ENCODE data around the gene PXDN.

Gene PXDN

GRCh38 chr2:1634681-1635341 lies 109.5 kb downstream of the PXDN start:
- CTCF ChIA-PET: no interaction called here

GRCh38 chr2:1633936-1634587 lies 110.3 kb downstream of the PXDN start:
- ChIA-PET POLR2A (no interaction called here), CTCF (no interaction called here)
- DNase-seq: no peak
- H3K36me3 ChIP-seq (ENCODE audit: control insufficient read depth in 4 of 4, insufficient read depth in 4 of 4, low read length in 3 of 4): peaks cover 4 to 21% (median 6%) of the 10 kb centered on the region in 4 experiments
- H3K27me3 ChIP-seq (replicated peaks in 2 of 5; ENCODE audit: control insufficient read depth in 4 of 5, insufficient read depth in 5 of 5, low read length in 4 of 5): no peaks in the 10 kb centered on the region
- H3K27ac ChIP-seq (ENCODE audit: insufficient read depth in 1 of 2, low read depth in 1 of 2, low read length in 2 of 2, poor library complexity in 1 of 2, severe bottlenecking in 2 of 2): no peak overlapping the region
- WGBS (ENCODE audit: insufficient coverage): 97% methylated on average over 17 of the region's 18 CpGs
- no peak overlapping the region for H3K4me3 ChIP-seq (ENCODE audit: control insufficient read depth in 1 of 7, extremely low read depth in 1 of 7, insufficient read depth in 4 of 7, low read depth in 2 of 7, low read length in 6 of 7)
- H3K9me3 ChIP-seq (ENCODE audit: control extremely low read depth in 1 of 5, control insufficient read depth in 4 of 5, insufficient read depth in 2 of 5, low read depth in 1 of 5, low read length in 4 of 5): peaks cover 0 to 6% (median 3%) of the 10 kb centered on the region in 5 experiments
- no peaks in the 10 kb centered on the region for H3K4me1 ChIP-seq (ENCODE audit: control extremely low read depth in 1 of 4, control insufficient read depth in 4 of 4, insufficient read depth in 4 of 4, low read length in 3 of 4)

More at GRCh38 chr2:1634681-1635341, 109.5 kb downstream of the PXDN start:
- Histone ChIP-seq H3K36me3 (ENCODE audit: control insufficient read depth in 4 of 4, insufficient read depth in 4 of 4, low read length in 3 of 4) (peaks cover 4 to 23% (median 6%) of the 10 kb centered on the region in 4 experiments), H3K9me3 (ENCODE audit: control extremely low read depth in 1 of 5, control insufficient read depth in 4 of 5, insufficient read depth in 2 of 5, low read depth in 1 of 5, low read length in 4 of 5) (peaks cover 0 to 3% (median 0%) of the 10 kb centered on the region in 5 experiments), H3K4me3 (ENCODE audit: control insufficient read depth in 1 of 7, extremely low read depth in 1 of 7, insufficient read depth in 4 of 7, low read depth in 2 of 7, low read length in 6 of 7) (no peak overlapping the region), H3K27me3 (replicated peaks in 2 of 5; ENCODE audit: control insufficient read depth in 4 of 5, insufficient read depth in 5 of 5, low read length in 4 of 5) (no peaks in the 10 kb centered on the region), H3K27ac (ENCODE audit: insufficient read depth in 1 of 2, low read depth in 1 of 2, low read length in 2 of 2, poor library complexity in 1 of 2, severe bottlenecking in 2 of 2) (no peak overlapping the region), H3K4me1 (ENCODE audit: control extremely low read depth in 1 of 4, control insufficient read depth in 4 of 4, insufficient read depth in 4 of 4, low read length in 3 of 4) (no peaks in the 10 kb centered on the region)
- POLR2A ChIA-PET: no interaction called here
- WGBS (ENCODE audit: insufficient coverage): 98% methylated on average over 5 of the region's 12 CpGs
- no peak for DNase-seq

- Histone ChIP-seq H3K4me1 (ENCODE audit: control extremely low read depth in 1 of 4, control insufficient read depth in 4 of 4, insufficient read depth in 4 of 4, low read length in 3 of 4) (no peaks in the 10 kb centered on the region), H3K27ac (ENCODE audit: insufficient read depth in 1 of 2, low read depth in 1 of 2, low read length in 2 of 2, poor library complexity in 1 of 2, severe bottlenecking in 2 of 2) (no peak overlapping the region), H3K9me3 (ENCODE audit: control extremely low read depth in 1 of 5, control insufficient read depth in 4 of 5, insufficient read depth in 2 of 5, low read depth in 1 of 5, low read length in 4 of 5) (peaks cover 0 to 6% (median 3%) of the 10 kb centered on the region in 5 experiments), H3K4me3 (ENCODE audit: control insufficient read depth in 1 of 7, extremely low read depth in 1 of 7, insufficient read depth in 4 of 7, low read depth in 2 of 7, low read length in 6 of 7) (no peak overlapping the region), H3K36me3 (ENCODE audit: control insufficient read depth in 4 of 4, insufficient read depth in 4 of 4, low read length in 3 of 4) (peaks cover 4 to 20% (median 5%) of the 10 kb centered on the region in 4 experiments), H3K27me3 (replicated peaks in 2 of 5; ENCODE audit: control insufficient read depth in 4 of 5, insufficient read depth in 5 of 5, low read length in 4 of 5) (no peaks in the 10 kb centered on the region)
- no peak for DNase-seq
- ChIA-PET POLR2A (no interaction called here), CTCF (no interaction called here)
- 100% methylated on average over 13 of the region's 17 CpGs for WGBS (ENCODE audit: insufficient coverage)
These were observed 111.1 kb downstream of the PXDN start for GRCh38 chr2:1633092-1633671.

GRCh38 chr2:1632510-1632909 lies 111.8 kb downstream of the PXDN start:
- Histone ChIP-seq H3K4me1 (ENCODE audit: control extremely low read depth in 1 of 4, control insufficient read depth in 4 of 4, insufficient read depth in 4 of 4, low read length in 3 of 4) (no peaks in the 10 kb centered on the region), H3K27me3 (replicated peaks in 2 of 5; ENCODE audit: control insufficient read depth in 4 of 5, insufficient read depth in 5 of 5, low read length in 4 of 5) (peaks cover 0 to 3% (median 0%) of the 10 kb centered on the region in 5 experiments), H3K36me3 (ENCODE audit: control insufficient read depth in 4 of 4, insufficient read depth in 4 of 4, low read length in 3 of 4) (peaks cover 4 to 20% (median 5%) of the 10 kb centered on the region in 4 experiments), H3K27ac (ENCODE audit: insufficient read depth in 1 of 2, low read depth in 1 of 2, low read length in 2 of 2, poor library complexity in 1 of 2, severe bottlenecking in 2 of 2) (no peak overlapping the region), H3K9me3 (ENCODE audit: control extremely low read depth in 1 of 5, control insufficient read depth in 4 of 5, insufficient read depth in 2 of 5, low read depth in 1 of 5, low read length in 4 of 5) (peaks cover 0 to 6% (median 3%) of the 10 kb centered on the region in 5 experiments), H3K4me3 (ENCODE audit: control insufficient read depth in 1 of 7, extremely low read depth in 1 of 7, insufficient read depth in 4 of 7, low read depth in 2 of 7, low read length in 6 of 7) (no peak overlapping the region)
- 96% methylated on average over 13 of the region's 13 CpGs for WGBS (ENCODE audit: insufficient coverage)
- ChIA-PET CTCF (no interaction called here), POLR2A (no interaction called here)
- DNase-seq: no peak

- POLR2A ChIA-PET: no interaction called here
These were observed 112.3 kb downstream of the PXDN start for GRCh38 chr2:1632002-1632348.

GRCh38 chr2:1631292-1632001 lies 112.9 kb downstream of the PXDN start:
- Histone ChIP-seq H3K4me1 (ENCODE audit: control extremely low read depth in 1 of 4, control insufficient read depth in 4 of 4, insufficient read depth in 4 of 4, low read length in 3 of 4) (no peaks in the 10 kb centered on the region), H3K27ac (ENCODE audit: insufficient read depth in 1 of 2, low read depth in 1 of 2, low read length in 2 of 2, poor library complexity in 1 of 2, severe bottlenecking in 2 of 2) (no peak overlapping the region), H3K4me3 (ENCODE audit: control insufficient read depth in 1 of 7, extremely low read depth in 1 of 7, insufficient read depth in 4 of 7, low read depth in 2 of 7, low read length in 6 of 7) (no peak overlapping the region), H3K27me3 (replicated peaks in 2 of 5; ENCODE audit: control insufficient read depth in 4 of 5, insufficient read depth in 5 of 5, low read length in 4 of 5) (peaks cover 0 to 5% (median 0%) of the 10 kb centered on the region in 5 experiments), H3K36me3 (ENCODE audit: control insufficient read depth in 4 of 4, insufficient read depth in 4 of 4, low read length in 3 of 4) (peaks cover 4 to 20% (median 5%) of the 10 kb centered on the region in 4 experiments), H3K9me3 (ENCODE audit: control extremely low read depth in 1 of 5, control insufficient read depth in 4 of 5, insufficient read depth in 2 of 5, low read depth in 1 of 5, low read length in 4 of 5) (peaks cover 0 to 6% (median 3%) of the 10 kb centered on the region in 5 experiments)
- no peak for DNase-seq
- POLR2A ChIA-PET: no interaction called here
- 95% methylated on average over 4 of the region's 6 CpGs for WGBS (ENCODE audit: insufficient coverage)
- CTCF ChIA-PET: no interaction called here

More at GRCh38 chr2:1632002-1632348, 112.3 kb downstream of the PXDN start:
- Histone ChIP-seq H3K4me1 (ENCODE audit: control extremely low read depth in 1 of 4, control insufficient read depth in 4 of 4, insufficient read depth in 4 of 4, low read length in 3 of 4) (no peaks in the 10 kb centered on the region), H3K4me3 (ENCODE audit: control insufficient read depth in 1 of 7, extremely low read depth in 1 of 7, insufficient read depth in 4 of 7, low read depth in 2 of 7, low read length in 6 of 7) (no peak overlapping the region), H3K27ac (ENCODE audit: insufficient read depth in 1 of 2, low read depth in 1 of 2, low read length in 2 of 2, poor library complexity in 1 of 2, severe bottlenecking in 2 of 2) (no peak overlapping the region), H3K27me3 (replicated peaks in 2 of 5; ENCODE audit: control insufficient read depth in 4 of 5, insufficient read depth in 5 of 5, low read length in 4 of 5) (peaks cover 0 to 5% (median 0%) of the 10 kb centered on the region in 5 experiments), H3K36me3 (ENCODE audit: control insufficient read depth in 4 of 4, insufficient read depth in 4 of 4, low read length in 3 of 4) (peaks cover 4 to 20% (median 5%) of the 10 kb centered on the region in 4 experiments), H3K9me3 (ENCODE audit: control extremely low read depth in 1 of 5, control insufficient read depth in 4 of 5, insufficient read depth in 2 of 5, low read depth in 1 of 5, low read length in 4 of 5) (peaks cover 0 to 6% (median 3%) of the 10 kb centered on the region in 5 experiments)
- DNase-seq: no peak
- 100% methylated on average over 6 of the region's 7 CpGs for WGBS (ENCODE audit: insufficient coverage)
- CTCF ChIA-PET: no interaction called here

All from common myeloid progenitor, CD34-positive (primary cell).